Medulla oblongata (tissue), 1 donor: ENCODE results near the gene PLEKHA8.

ENCODE experiments used
- DNase-seq: peaks from one replicate; pipeline ENCODE4 v3.0.0-alpha.2; 2015; ENCODE audit errors: extremely low spot score

Gene PLEKHA8

DNA sequence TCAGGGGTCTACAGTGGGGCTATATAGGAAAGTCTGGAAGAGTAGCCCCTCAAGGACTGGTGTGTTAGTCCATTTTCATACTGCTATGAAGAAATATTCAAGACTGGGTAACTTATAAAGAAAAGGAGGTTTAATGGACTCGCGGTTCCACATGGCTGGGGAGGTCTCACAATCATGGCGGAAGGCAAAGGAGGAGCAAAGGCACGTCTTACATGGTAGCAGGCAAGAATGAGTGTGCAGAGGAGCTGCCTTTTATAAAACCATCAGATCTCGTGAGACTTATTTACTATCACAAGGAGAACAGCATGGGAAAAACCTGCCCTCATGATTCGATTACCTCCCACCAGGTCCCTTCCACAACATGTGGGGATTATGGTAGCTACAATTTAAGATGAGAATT lies 4.7 kb upstream of the PLEKHA8 start:
- DNase-seq: no peak

DNA sequence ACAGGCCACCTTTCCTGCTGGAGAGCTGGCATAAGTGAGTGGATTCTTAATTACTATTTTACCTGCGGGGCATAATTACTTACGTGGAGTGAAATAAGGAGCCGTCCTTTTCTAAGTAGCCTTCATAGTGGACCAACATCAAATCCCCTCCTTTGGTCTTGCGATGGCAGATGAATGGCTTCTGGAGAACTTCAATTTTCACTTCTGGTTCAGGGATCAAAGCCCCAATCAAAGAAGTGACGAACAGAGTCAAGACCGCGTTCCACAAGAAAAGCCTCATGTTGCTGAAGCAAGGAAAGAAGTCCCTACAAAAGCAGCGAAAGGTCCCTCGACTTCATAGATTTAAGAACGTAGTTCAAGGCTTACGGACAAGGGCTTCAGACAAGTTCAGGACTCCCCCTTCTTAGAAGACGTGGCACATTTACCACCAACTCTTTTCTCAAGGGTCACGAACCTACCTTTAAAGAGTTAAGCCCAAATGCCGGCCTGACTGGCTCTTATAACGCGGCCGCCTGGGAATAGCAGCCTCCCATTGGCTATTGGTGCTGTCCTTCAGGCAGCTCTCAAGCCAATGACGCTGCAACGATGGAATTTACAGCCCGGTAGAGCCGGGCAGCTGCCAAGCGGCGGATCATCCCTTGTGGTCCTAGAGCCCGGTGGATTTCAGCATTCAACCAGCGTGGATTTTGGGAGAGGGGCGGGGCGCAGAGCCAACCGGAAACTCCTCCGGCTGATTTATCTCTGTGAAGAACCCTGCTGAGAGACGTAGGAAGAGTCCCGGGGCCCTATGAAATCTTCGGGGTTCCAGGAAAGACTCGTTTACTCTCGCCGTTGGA lies 1.8 kb upstream of the PLEKHA8 start, which contains the start of gene FKBP14:
FKBP14 (minus strand) TSS at position 474 of the 836 bp plus-strand sequence; CDS start at position 280, 194 bp downstream.
- DNase-seq: peak; percentile 99

DNA sequence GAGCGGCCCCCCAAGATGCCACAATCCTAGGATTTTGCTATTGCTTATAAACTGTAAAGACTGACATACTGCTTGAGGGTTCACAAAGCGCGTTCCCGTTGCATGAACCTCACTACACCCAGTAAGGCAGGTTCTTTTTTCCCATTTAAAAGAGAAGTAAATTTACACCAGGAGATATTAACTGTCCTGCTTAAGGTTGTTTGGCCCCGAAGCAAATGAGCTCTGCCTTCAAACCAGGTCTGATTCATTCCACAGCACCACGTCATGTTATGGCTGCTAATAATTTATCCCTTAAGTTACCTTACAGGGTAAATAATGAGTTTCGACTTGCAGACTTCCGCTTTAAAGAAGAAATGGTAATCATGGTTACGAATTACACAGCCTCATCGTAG lies 1.2 kb upstream of the PLEKHA8 start:
- no peak for DNase-seq

DNA sequence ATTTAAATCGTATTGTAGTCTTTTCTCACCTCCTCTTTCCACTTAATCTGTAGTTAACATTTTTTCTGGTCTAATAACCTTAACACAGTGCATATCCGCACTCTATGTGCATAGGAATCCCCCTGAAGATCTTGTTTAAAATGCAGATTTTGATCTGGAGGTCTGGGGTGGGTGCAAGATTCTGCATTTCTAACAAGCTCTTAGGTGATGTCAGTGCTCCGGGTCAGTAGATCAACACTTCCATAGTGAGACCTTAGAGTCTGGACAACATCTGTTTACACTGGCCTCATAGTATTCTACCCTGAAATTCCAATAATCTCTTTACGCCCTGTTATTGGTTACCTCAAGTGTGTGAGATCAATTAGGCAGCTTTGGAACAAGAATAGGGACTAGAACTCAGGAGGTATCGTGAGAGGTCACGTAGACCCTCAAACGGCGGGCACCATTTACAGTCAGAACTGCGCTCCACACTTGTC lies 434 bp upstream of the PLEKHA8 start:
- no peak for DNase-seq

DNA sequence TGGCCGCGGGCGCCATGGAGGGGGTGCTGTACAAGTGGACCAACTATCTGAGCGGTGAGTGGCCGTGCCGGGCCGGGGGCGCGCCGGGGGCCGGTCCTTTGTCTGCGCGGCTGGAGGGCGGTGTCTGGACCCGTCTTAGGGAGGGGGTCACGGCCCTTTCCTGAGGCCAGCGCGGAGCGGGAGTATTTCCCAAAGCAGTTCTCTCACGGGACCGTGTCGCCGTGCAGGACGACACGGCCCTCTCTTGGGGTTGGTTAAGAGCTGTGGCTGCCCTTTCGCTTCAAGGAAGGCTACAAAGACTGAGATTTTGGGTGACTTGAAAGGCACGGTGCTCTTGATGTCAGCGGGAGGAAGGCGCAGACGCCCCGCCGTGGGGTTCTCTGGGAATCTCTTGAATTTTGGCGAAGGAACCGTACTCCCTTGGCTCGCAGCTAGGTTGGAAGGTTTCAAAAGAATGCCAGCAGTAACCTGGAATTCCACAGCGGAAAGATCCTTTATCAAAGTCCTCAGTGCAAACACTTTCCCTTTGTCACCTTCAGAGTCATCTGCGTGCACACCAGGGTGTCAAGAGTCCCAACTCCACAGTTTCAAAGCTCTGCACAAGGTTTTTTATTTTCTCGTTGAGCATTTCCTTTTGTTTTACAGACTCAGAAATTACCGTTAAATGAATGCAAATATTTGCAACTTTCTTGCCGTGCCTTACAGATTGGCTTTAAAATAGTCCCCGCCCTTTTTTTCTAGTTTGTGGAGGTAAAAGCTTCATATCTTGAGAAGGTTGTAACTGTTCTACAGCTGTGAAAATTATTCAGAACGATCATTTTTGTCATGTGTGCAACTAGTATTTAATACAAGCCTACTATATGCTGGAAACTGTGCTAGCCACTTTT lies 780 bp downstream of the PLEKHA8 start:
- peak; percentile 47 for DNase-seq

DNA sequence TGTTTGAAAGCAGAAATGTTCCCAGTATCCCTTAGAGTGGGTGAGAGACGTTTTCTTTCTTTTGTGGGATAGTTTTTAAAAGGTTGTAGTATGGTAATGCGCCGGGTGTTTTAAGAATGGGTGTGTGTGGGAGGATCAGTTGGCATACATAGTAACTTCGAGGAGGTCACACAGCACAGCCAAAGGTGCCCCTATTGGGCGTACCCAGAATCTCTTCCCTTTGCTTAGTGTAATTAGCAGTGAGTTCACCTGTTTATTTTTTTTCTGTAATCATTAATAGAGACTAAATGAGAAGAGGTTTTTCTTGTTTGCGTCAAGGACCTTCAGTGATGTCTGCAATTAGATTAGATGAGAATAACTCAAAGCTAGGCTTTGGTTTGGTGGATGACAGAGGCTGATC lies 1.5 kb downstream of the PLEKHA8 start:
- DNase-seq: peak; percentile 14

DNA sequence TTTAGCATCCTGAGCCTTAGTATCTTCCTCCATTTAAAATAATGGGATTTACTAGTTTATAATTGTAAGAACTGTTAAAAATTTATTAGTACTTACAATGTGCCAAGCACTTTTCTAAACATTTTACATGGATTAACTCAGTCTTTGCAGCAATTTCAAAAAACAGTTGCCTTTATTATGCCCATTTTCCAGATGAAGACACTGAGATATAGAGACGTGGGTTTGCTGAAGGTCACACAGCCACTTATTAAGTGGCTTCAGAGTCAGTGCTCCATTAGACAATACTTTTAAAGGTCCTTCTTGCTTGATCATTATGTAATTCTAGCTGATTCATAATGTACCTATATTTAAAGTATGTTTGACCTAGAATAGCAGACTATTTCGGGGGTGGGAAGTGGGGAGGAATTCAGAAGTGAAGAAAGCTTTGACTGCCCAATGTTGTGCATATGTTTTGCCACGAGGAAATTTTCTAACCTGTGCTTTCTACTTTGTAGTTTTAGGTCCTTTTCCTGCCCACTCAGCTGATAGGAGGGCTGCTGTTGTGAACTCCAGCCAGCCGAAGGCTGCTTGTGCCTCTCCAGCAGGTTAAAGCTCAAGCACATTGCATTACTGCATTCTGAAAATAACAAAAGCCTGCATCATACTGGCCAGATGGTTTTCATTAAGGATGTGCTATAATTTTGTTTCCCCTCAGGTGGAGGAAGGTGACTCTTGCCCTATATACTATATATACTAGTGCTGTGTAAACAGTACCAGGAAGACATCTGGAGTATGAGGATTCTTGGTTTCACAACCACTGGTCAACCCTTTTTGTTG lies 4.3 kb downstream of the PLEKHA8 start:
- no peak for DNase-seq

DNA sequence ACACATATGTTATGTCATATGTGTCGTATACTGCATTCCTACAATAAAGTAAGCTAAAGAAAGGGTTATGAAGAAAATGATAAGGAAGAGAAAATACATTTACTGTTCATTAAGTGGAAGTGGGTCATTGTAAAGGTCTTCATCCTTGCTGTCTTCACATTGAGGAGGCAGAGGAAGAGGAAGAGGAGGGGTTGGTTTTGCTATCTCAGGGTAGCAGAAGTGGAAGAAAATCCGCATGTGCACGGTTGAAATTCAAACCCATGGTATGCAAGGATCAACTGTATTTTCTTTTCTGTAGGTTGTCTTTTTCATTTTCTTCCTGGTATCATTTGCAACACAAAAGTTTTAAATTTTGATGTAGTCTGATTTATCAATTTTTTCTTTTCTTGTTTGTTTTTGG lies 6.3 kb downstream of the PLEKHA8 start:
- no peak for DNase-seq

DNA sequence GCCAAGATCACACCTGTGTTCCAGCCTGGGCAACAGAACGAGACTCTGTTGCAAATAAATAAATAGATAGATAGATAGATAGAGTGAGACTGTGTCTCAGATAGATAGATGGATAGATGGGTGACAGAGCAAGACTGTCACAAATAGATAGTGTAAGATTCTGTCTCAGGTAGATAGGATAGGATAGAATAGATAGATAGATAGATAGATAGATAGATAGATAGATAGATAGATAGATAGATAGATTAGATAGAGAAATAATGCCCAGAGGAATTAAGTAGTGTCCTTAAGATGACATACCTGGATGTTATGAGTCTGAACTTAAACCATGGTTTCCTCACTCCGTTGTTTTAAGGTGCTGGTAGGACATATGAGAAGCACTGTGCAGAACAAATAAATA lies 8.0 kb downstream of the PLEKHA8 start:
- DNase-seq: no peak

DNA sequence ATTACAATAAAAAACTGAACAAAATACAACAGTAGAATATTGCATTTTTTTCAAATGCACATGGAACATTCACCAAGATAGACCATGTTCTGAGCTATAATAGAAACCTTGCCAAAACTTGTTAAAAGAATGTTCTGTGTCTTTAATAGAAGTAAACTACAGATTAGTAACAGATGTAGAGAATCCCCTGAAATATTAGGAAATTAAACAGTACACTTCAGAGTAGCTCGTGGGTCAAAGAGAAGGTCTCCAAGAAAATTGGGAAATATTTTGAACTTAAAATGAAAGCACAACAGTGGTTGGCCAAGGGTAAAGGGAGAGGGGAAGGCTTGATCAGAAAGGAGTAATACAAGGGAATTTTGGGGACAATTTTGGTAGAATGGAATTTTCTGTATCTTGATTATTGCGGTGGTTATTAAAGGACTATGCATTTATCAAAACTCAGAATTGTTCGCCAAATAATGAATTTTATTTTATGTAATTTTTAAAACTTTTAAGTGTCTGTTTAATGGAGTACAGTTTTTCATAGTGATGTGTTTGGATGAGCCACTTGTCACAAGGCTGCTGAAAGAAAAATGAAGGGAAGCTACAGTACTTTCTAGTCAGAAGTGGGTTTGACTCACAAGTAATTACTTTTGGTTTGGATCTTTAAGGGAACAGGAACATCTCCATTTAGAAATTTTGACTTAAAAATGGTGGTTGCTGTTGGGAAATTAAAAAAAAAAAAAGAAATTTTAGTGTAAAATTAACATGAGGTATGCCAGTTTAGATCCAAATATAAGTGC lies 10.2 kb downstream of the PLEKHA8 start:
- no peak for DNase-seq

DNA sequence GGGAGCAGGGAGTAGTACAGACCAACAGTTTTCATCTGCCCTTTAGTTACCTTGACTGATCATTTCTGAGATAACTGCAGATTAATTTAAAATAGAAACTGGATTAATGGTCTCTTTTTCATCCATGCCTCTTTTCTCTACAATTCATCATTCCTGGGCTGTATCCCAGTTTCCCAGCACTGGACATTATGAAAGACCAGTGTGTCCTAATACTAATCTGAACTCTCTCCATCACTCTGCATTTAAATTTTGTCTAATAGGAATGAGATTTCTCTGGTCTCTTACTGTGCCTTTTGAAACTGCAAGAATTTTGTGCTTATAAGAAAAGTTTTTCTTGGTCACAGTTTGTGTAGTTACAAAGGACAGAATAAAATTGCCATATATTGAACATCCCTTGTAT lies 12.7 kb downstream of the PLEKHA8 start:
- DNase-seq: no peak

DNA sequence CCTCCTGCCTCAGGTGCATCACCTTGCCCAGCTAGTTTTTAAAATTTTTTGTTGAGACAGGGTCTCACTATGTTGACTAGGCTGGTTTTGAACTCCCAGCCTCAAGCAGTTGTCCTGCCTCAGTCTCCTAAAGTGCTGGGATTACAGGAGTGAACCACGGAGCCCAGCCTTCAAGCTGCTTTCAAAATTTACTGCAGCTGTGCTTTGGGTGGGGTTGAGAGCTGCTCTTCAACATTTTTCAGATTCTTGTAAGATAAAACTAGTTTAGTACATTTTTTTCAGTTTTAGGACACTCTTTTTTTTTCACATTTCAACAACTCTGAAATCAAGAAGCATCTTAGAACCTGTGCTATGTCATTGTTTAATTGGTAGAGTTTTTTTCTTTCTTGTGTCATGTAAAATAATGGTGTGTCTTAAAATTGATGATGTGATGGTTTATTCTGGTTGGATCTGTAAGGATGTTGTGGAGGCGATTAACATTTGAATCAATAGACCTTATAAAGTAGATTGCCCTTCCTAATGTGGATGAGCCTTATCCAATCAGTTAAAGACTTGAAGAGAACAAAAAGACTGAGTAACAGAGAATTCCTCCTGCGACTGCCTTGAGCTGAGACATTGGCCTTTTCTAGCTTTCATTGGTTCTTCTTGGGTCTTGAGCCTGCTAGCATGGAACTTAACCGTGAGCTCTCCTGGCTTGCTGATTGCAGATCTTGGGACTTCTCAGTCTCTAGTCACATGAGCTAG lies 13.5 kb downstream of the PLEKHA8 start:
- no peak for DNase-seq

DNA sequence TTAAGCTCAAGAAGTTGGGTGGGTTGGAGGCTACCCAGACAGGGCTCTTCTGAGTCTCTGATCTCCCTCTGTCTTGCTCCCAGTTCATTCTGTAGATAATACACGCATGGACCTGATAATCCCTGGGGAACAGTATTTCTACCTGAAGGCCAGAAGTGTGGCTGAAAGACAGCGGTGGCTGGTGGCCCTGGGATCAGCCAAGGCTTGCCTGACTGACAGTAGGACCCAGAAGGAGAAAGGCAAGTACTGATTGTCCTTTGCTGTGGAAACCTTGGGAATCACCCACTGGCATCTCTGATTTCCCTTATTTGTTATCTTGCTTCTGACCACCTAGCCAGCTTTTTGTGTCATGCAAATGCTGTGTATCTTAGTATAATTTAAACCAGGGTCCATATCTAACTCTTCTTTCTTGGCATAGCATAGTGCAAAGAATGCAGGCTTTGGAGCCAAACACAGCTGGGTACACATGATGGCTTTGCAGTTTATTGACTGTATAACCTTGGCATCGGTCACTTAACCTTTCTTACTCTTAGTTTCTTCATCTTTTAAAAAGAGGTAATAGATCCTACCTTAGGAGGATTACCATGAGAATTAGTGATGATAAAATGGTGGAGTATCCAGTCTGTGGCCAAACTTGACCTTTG lies 18.0 kb downstream of the PLEKHA8 start:
- DNase-seq: no peak

DNA sequence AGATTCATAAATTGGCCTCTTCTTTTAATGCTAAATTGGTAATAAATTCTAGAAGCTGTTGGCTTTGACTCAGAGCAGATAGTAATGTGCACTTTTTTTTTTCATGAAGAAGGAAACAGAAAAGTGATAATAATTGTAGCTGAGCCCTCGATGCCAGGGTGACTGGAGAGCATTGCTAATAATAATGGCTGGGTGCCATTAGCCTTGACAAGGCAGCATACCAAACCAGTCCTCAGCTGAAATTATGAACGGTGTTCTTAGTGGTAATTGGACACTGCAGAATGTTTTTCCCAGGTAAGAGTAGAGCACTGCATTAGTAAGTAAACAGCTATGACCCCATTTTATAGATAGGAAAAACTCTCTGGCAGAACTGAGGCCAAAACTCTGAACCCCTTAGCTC lies 18.9 kb downstream of the PLEKHA8 start:
- no peak for DNase-seq

DNA sequence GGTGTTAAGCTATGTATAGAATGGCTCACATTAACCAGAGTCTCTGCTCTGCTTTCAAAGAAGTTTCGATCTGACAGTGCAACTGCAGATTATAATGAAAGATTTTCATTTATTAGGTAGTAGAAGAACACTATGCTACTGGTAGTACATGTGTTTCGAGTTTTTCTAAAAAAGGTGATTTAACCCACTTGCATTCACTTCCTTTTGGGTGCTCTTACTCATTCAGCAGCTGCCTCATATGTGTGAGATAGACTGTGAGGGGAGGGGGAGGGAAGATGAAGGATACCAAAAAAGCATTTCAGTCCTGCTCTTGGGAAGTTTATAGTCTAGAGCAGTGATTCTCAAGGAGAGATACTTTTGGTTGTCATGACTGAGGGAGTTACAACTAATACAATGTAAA lies 20.4 kb downstream of the PLEKHA8 start:
- DNase-seq: no peak

DNA sequence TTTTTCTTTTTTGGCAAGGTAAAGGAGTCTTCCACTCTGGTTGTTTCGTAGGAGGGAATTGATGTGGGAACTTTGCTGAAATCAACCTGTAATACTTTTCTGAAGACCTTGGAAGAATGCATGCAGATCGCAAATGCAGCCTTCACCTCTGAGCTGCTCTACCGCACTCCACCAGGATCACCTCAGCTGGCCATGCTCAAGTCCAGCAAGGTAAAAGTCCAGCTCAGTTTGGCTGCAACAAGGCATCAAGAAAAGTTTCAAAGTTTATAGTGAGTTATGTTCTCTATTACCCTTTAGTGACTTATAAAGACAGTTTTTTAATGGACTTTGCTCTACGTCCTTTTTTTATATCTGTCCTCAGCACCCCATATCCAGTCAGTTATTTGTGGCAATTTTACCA lies 21.0 kb downstream of the PLEKHA8 start:
- no peak for DNase-seq

DNA sequence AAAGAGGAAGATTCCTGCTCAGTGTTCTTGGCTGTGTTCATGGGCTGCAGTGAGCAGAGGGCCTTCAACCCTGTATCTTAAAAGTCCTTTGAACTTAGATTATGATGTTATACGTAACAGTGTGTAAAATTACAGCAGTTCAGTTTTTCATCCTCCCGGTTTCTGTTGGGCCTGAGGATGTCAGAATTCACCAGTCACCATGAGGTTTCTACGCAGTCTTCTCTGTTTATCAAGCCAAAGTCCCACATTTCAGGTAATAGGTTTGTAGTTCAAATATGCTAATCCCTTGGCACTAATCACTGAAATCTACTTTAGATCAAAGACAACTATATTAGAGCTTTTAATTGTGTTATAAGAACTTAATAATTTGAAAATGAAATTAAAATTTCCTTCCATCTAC lies 24.9 kb downstream of the PLEKHA8 start:
- no peak for DNase-seq

DNA sequence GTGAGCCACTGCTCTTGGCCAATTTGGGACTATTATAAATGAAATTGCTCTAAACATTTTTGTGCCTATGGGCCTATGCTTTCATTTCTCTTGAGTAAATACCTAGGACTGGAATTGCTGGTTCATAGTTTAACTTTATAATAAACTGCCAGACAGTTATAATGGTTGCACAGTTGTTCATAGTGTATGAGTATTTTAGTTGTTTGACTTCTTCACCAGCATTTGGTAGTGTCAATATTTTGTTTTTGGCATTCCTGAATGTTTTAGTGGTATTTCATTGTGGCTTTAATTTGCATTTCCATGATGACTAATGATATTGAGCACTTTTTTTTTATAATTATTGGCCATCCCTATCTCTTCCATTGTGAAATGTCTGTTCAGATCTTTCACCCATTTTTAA lies 29.5 kb downstream of the PLEKHA8 start:
- DNase-seq: no peak

DNA sequence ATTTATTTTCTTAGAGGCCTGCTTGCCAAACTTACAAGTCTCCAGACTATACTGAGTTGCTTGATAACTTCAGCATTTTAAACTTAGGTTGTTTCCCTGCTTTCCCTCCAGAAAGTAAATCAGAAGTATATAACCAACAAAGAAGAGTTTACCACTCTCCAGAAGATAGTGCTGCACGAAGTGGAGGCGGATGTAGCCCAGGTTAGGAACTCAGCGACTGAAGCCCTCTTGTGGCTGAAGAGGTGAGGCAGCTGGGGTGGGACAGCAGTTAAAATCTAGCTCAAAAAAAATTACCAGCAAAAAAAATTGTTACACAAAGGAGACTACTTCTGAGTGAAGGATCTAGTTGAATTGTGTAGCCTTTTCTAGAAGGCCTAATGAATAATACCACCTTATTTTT lies 33.6 kb downstream of the PLEKHA8 start:
- DNase-seq: peak; percentile 24

DNA sequence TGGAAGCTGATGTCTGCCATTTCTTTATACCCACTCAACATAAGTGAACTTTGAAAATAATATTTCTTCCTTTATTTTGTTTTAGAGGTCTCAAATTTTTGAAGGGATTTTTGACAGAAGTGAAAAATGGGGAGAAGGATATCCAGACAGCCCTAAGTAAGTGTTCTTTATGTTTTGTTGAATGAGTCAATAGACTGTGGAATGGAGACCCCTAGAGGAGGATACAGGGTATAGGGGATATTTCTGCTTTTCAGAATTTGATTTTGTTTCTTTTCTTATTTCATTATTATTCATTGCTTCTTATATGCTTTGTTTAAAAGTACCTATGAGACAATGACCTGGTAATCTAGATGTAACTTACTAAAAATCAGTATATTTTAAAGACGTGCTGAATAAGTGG lies 34.4 kb downstream of the PLEKHA8 start:
- DNase-seq: peak; percentile 75
